ENCODE data around the gene DOCK6.

Gene DOCK6

DNA sequence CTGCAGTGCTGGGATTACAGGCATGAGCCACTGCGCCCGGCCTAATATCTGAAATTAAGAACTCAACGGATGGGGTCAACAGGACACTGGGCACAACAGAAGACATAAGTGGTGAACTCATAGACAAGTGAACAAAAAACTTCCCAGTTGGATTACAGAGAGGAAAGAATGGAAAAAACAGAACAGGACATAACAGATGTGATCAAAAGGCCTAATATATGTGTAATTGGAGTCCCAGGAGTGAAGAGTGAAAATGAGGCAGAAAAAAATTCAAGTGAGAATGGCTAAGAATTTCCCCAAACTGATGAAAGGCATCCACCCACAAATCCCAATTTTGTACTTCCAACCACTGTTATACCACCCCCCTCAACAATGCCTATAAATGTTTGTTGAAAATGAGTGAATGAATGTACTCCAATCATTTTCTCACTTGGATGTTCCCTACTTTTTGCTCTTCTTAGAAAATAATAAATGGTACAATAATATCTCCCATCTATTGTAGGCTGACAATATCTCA is 41.2 kb downstream of the DOCK6 start:
- no peak for DNase-seq

DNA sequence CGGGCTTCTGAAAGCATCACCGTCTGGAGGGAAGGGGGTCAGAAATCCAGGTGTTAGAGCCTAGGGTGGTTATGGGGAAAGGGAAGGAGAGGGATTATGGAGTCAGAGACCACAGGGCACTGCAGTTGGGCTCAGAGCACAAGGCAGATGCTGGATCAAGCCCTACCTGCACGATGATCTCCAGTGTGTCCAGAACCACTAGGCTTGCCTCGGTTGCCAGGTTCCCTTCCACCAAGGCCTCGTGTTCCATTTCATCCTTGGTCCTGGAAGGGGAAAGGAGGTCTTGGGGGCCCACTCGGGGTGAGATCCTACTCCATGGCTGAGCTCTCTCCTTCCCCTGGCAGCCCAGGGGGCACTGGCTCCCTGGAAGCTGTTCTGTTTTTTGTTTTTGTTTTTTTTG is 47.9 kb downstream of the DOCK6 start:
- DNase-seq, result no peak

DNA sequence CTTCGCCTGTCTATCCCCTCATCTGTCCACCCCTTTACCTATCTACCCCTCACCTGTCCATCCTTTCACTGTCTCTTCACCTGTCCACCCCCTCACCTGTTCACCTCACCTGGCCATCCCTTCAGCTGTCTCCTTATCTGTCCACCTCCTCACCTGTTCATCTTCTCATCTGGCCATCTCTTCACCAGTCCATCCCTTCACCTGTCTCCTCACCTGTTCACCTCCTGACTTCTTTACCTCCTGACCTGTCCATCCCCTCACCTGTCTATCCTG is 51.7 kb downstream of the DOCK6 start:
- DNase-seq, result no peak

DNA sequence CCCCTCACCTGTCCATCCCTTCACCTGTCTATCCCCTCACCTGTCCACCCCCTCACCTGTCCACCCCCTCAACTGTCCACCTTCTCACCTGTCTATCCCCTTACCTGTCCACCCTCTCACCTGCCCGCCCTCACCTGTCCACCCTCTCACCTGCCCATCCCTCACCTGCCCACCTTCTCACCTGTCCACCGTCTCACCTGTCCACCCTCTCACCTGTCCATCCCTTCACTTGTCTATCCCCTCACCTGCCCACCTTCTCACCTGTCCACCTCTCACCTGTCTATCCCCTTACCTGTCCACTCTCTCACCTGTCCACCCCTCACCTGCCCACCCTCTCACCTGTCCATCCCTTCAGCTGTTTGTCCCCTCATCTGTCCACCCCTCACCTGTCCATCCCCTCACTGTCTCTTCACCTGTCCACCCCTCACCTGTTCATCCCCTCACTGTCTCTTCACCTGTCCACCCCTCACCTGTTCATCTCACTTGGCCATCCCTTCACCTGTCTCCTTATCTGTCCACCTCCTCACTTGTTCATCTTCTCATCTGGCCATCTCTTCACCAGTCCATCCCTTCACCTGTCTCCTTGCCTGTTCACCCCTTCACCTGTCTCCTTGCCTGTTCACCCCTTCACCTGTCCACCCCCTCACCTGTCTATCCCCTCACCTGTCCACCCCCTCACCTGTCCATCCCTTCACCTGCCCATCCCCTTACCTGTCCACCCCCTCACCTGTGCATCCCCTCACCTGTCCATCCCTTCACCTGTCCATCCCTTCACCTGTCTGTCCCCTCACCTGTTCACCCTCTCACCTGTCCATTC is 52.3 kb downstream of the DOCK6 start:
- DNase-seq, result no peak

DNA sequence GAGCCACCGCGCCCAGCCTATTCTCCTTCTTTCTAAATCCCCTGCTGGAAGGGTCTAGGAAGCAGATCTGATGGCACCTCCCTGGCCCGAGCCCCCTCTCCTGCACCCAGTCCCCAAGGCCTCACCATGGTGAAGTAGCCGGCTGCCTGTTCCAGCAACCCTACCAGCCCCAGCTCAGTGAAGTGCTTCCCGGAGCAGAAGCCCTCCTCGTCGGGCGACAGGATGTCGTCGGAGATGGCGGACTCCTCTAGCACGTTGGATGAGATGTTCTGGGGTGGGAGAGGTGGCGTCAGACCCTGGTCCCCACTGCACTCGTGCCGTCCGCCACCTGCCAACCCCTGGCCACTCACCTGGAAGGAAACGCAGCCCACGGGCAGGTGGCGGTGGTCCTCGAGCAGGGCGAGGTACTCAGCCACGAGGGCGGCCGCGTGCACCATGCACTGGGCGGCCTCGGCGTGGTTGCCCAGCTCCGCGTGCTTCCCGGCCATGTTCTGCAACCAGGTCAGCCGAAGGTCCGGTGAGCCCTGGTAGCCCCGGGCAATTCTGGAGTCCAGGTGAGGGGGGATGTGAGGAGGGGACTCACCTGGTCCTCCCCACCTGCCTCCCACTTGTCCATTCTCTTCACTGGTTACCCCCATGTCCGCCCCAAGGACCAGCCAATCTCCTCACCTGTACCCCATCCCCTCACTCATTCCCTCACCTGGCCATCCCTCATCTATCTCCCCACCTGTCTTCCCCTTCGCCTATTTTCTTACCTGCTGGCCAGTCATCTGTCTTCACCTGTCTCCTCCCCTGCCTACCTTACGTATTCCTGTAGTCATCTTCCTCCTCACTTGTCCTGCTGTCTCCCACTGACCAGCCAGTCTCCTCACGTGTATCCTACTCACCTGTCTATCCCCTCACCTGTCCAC is 53.5 kb downstream of the DOCK6 start:
- no peak for DNase-seq

DNA sequence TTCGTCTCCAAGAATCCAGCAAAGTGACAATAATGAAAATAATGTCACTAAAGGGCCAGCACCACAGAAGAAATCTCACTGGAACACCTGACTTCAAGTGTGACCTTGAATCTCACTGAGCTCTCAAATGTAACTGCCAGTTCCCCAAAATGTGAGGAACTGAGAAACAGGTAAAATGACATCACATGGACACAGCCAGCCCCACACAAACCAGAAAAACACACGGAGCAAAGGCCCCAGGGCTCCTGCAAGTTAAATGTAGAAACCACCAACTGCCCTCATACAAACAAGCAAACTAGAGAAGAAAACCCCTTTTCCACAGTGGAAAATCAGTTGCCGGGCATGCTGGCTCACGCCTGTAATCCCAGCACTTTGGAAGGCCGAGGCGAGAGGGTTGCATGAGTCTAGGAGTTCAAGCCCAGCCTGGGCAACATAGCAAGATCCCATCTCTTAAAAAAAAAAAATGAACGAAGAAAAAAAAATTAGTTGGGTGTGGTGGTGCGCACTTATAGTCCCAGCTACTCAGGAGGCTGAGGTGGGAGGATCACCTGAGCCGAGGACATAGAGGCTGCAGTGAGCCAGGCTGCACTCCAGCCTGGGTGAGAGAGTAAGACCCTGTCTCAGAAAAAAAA is 56.3 kb downstream of the DOCK6 start:
- no peak for DNase-seq

DNA sequence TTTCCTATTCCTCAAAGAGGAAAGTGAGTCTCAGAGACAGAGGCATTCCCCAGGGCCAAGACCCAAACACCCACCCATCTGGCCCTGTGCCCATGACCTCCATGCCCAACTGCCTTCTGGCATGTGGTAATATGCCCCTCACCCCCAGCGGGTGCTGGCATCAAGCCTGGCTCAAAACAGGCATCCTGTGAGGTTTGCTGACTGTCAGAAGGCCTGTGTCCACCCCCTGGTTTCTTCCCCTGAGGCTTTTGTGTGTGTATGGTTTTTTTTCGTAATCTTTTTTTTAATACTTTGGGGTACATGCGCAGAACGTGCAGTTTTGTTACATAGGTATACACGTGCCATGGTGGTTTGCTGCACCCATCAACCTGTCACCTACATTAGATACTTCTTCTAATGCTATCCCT is 57.4 kb downstream of the DOCK6 start:
- no peak for DNase-seq

DNA sequence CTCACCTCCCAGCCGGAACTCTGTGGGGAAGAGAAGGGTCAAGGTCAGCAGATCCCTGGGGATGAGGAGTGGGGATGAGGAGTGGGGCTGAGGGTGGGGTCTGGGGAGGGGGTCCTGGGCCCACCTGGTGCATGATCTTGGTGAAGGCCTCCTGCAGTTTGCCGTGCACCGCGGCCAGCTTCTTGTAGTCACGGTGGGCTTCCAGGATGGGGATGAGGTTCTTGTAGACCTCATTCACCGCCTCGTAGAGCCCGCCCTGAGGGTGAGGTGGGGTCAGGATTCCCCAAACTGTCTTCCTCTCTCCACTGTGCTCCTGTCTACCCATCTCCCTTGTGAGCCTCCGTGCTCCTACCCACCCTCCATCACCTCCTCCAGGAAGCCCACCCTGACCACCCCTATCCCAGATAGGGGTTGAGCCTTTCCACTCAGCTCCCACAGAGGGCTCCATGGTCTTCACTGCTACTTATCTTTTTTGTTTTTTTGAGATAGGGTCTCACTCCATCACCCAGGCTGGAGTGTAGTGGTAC is 58.2 kb downstream of the DOCK6 start:
- no peak for DNase-seq

DNA sequence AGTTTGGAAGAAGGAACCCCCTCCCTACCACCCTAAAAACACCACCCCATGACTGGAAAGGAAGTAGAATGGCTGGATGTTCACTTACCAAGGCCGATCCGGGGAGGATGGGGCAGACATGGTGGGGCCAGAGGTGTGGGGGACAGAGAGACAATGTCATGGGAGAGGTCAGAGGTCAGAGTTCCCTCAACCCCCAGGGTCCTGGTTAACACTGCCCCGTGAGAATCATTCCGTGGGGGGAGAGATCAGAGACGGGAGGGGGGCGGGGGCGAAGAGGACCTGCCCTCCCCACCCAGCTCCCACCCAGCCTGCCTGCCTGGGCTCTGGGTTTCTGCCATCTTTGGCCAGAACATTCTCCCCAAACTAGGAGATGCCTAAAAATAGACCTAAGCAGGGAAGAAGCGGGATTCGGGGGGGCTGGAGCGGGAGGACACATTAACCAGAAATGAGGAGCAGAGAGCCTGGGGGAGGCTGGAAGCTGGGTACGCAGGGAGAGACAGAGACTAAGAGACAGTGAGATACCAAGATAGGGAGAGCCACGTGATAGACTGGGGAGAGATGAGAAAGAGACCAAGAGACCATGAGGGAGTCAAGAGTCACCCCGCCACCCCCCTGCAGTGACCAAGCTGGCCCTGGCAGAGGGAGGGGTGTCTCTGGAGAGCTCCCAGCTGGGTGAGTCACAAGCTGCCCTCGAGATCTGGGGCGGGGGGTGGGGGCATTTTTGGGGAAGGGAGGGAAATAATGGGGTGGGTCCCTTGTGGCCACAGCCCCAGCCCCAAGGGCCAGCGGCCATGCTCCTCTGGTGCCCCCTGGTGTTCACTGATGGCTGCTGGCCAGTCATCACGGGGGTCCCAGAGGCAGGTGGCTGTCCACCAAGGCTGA is 58.9 kb downstream of the DOCK6 start:
- peak in 2 of 3 experiments; percentile 43 to 52 for DNase-seq

DNA sequence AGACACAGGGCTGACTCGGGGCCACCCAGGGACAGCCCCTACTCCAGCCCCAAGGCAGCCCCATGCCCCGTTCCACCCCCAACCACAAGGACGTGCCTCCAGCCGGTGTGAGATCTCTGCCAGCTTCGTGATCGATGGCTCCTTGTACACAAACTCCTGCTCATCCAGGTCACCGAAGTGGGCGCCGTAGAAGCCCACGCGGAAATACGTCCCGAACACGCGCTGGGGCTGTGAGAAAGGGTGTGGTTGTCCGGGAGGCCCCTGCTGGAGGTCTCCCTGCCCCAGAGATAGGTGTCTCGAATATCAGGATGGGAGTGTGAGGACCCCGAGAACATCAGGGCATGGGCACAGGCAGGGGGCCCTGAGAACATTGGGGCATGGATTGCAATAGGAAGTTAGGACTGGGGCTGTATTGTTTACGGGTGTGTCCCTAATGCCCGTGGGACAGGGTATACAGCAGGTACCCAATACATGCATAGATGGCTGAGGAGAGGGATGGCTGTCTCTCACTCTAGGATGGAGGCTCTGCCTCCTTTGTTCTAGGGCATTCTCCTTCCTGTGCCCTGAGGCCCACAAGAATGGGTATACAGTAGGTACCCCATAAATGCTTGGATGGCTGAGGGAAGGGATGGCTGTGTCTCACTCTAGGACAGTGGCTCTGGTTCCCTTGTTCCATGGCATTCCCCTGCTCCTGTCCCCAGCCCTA is 59.7 kb downstream of the DOCK6 start:
- DNase-seq, result no peak

DNA sequence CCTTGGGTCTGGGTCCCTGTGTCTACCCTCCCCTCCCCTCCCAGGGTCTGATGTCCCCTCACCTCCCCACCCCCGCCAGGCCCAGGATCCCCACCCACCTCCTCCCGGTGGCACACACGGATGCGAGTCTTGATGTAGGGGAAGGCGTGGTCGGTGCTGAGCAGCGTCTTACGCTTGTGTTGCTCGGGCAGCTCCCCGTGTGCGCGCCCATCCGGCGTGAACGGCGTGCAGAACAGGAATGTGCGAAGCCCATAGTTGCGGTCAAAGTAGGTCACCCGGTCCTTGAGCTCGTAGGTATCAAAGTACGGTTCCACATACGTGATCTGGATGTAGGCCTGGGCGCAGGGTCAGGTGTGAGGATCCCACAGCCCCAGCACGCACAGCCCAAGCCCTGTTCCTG is 60.5 kb downstream of the DOCK6 start:
- no peak for DNase-seq

DNA sequence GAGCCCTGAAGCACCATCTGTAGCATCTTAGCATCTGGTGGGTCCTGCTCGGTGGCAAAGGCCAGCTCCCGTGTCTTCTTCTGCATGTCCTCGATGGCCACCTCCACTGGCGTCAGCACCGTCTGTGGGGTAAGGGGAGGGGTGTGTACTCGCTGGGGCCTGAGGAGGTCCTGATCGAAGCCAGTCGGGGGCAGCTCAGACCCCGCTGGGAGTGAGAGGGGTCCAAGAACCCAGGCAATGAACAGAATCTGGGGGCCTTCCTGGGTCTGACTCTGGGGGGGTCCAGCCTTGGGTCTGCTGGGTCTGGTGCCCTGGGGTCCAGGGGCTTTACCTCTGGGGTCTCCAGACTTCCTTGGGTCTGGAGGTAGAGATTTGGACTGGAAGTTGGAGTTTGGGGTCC is 61.4 kb downstream of the DOCK6 start:
- no peak for DNase-seq

DNA sequence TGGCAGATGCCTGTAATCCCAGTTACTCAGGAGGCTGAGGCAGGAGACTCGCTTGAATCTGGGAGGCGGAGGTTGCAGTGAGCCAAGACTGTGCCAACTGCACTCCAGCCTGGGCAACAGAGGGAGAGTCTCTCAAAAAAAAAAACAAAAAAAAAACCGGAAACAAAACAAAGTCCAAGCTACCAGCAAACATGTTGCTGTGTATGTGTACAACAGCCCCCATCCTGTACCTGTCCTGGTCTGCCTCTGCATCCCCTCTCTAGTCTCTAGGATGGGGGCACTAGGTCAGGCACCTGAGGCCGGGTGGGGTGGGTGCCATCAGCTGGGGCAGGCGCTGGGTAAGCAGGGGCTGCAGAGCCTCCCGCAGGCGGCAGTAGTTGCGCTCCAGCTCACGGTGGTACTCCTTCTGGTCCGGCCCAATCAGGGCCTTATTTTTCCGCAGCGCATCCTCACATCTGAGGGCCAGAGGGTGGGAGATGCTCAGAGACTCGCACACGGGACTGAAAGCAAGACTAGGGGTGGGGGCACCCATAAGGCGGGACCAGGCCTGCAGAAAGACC is 62.2 kb downstream of the DOCK6 start:
- no peak for DNase-seq

DNA sequence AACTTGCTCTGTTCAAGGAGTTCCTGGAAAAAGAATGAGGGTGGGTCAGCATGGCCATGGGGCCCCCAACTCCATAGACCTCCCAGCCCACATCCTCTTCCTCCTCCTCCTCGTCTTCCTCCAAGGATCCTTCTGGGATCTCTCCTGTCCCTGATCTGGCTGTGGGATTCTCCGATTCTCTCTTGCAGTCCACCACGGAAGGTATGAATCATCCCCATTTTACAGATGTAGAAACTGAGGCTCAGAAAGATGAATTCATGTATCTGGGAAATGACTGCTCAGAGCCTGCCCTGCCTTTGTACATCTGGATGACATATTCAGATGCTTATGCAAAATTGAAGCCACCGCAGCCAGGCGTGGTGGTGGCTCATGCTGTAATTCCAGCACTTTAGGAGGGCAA is 62.8 kb downstream of the DOCK6 start:
- DNase-seq, result no peak

DNA sequence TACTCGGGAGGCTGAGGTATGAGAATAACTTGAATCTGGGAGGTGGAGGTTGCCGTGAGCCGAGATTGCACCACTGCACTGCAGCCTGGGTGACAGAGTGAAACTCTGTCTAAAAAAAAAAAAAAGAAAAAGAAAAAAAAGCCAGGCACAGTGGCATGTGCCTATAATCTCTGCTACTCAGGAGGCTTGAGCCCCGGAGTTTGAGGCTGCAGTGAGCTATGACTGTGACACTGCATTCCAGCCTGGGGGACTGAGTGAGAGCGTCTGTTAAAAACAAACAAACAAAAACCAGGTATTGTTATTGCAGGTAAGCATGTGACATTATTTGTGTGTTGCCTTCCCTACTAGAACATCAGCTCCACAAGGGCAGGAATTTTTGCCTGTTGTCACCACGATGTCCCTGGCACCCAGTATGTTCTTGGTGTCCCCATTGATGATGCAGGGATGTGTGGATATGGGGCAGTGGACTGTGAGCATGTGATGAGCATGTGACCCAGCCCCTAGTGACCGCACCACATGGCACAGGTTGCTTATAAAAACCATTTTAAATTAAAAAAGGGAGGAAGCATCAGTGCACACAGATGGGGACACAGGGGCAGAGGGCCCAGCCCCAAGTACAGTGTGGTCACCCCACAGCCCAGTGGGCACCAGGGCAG is 63.4 kb downstream of the DOCK6 start:
- peak in 1 of 3 experiments; percentile 11 for DNase-seq

DNA sequence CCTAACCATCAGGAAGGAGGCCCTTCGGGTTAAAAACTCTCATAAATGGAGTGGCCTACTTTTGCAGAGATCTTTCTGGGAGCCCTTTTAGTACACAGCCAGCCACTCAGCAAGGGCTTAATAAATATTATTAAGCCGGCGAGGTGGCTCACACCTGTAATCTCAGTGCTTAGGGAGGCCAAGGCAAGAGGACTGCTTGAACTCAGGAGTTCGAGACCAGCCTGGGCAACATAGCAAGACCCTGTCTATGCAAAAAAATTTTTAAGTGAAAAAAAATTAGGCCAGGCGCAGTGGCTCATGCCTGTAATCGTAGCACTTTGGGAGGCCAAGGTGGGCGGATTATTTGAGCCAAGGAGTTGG is 64.2 kb downstream of the DOCK6 start:
- no peak for DNase-seq

DNA sequence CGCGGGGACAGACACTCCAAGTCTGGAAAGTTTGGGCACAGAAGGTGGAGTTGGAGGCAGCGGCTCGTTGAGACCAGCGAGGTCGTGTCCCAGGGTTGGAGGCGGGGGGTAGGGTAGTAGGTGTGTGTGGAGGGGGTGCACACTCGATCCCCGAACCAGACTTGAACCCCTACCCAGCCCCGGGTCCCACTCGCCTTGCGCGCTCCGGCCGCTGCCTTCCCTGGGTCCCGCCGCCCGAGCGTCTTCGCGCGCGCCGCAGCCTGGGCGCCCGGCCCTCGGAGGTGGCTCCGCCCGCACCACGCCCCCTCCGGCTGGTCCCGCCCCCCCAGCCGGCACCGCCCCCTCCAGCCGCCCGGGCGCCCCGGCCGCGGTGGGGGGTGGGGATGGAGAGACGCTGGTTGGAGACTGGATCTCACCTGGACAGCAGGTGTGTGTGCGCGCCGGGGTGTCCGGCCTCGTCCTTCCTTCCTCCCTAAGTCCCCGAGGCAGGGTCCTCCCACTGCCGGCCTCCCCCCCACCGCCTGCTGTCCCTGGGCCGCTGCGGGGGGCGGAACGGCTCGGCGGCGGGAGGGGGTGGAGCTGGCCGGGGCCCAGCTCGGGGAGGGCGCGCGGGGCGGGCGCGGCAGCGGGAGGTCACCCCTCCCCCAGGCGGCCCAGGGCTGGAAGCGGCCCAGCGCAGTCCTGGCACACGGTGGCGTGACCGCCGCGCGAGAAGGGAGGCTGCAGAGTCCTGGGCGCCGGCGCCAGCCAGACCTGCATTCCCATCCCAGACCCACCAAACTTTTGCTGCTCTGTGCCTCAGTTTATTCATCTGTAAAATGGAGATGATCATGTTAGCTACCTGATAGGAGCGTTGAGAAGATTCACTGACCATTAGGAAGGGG is 64.8 kb downstream of the DOCK6 start, which contains the start of gene KANK2:
TSS of gene KANK2 (minus strand) at position 255 of the 884 bp plus-strand sequence. CDS start 3,034 bp downstream, outside the sequence.
- DNase-seq, result peak; percentile 78 to 97 (median 97)

DNA sequence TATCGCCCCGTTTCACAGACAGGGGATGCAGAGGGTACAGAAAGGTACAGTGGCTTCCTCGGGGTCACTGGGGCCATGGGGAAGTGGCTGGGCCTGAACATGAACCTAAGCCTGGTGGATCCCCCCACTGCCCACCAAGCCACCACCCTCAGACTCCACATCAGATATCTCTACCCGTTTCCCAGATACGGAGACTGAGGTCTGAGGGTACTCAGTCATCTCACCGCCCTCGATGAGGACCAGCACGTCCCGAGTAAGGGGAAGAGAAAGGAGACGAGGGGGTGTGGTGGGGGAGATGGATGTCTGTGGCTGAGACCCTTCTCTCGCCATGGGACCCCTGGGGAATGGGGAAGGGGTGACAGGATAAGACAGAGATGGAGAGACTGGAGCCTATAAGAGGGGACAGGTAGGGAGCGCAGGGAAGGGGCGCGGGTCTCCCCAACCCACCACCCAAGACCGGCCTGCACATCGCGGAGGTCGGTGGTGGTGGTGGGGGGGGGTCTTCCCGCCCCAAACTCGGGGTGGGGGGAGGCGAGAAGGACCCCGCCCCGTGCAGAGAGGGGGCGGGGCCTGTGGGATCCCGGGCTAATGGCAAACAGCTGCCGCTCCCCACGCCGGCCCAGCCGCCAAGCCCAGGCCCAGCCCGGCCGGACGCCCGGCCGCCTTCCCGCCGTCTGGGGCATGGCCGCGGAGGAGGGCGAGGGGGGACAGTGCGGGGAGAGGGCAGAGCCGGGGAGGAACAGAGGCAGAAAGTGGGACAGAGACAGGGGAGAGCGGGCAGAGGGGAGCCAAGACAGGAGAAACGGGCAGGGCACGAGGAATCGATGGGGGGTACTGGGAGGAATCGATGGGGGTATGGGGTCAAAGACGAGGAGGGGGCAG is 65.7 kb downstream of the DOCK6 start:
- DNase-seq, result peak in 2 of 3 experiments; percentile 62 to 63

Measured in NCI-H1417 (cell line).